ENCODE measurements around the gene TBC1D17. TPM values are rescaled to one million over a fixed set of nuclear protein-coding genes. Genes with fewer than 3 reads are reported as not detected.
"Not testable (repeated sequence)": the region's sequence is repeated elsewhere in the genome, so short reads cannot be mapped to it uniquely, and the experiment has no call there.

The TBC1D17 gene
- total and polyA plus RNA-seq, 2 of the 13 experiments (the other 11 are each of a cell fraction or from before 2014, with no cell fraction given): 9.7 to 16.9 TPM

DNA sequence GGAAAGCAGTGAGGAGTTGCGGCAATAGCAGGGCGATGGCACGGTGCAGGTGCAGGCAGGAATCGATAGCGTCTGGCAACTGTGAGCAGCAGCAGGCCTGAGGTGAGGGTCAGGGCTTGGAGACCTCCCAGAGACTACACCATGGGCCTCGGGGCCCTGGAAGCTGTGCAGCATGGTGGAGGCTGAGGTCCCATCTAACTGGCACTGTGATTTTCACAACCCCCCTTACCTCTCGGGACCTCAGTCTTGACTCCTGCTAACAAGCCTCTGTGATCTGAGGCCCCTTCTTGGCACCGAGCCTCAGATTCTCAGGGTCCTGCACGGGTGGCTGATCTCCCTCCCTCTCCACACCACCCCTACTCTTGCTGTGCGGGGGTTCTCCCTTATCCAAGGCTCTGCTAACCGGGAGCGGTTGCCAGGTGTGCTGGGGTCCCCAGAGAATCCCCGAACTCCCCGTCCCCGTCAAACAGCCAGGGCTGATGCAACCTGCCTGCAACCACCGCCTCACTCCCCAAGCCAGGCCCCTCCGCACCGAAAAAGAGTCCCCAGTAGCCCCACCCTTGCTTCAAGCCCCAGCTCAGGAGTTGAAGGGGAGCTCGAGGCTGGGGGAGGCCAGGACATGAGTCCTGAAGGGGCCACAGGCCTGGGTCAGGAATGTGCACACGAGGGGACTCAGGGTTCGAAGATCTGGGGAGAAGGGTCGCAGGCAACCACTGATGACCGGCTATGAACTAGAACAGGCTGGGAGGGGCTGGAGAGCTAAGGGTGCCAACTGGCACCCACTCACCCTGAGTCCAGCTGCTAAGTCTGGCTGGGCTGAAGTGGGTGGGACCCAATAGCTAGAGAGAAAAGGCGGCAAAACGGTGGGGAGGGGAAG, 46.7 kb downstream of the TBC1D17 start:
- peaks cover 2% of the 10 kb centered on the region; the same call in 1 of the 2 replicates for H4K20me1 ChIP-seq (ENCODE audit: insufficient read depth, low read length)

DNA sequence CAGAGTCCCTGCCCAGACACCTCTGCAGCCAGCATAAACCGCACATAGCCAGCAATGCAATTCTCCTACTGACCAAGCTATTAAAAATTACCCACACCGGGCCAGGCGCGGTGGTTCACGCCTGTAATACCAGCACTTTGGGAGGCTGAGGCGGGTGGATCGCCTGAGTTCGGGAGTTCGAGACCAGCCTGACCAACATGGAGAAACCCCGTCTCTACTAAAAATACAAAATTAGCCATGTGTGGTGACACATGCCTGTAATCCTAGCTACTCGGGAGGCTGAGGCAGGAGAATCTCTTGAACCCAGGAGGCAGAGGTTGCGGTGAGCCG, 47.3 kb downstream of the TBC1D17 start:
- CTCF ChIA-PET (ENCODE audit: low intra/inter-chr PET ratio, low total read pairs); BruUV-seq (replicated peaks); H3K27me3 ChIP-seq (ENCODE audit: control insufficient read depth in 1 of 2, insufficient read depth in 2 of 2, low read length in 2 of 2); intact Hi-C loops (cut with micrococcal nuclease; ENCODE audit: unreplicated experiment); H3K27ac ChIP-seq (ENCODE audit: extremely low read length, insufficient read depth, low read length); ATAC-seq; H3K9me3 ChIP-seq (ENCODE audit: low read length); DNase-seq (ENCODE audit: low spot score); in situ Hi-C loops (cut with HindIII; ENCODE audit: extremely low pct_ligation_motif_present, low pct_unique_long_range_greater_than_20kb); H4K20me1 ChIP-seq (ENCODE audit: insufficient read depth, low read length); H3K4me3 ChIP-seq (replicated peaks in 1 of 3; ENCODE audit: insufficient read depth in 1 of 3, low read depth in 2 of 3, low read length in 3 of 3); POLR2A ChIA-PET; H3K9ac ChIP-seq (ENCODE audit: insufficient read depth, low read depth, low read length); FAIRE-seq; H2AFZ ChIP-seq (ENCODE audit: low read length); H3K4me2 ChIP-seq (ENCODE audit: low read depth, low read length): not testable (repeated sequence)
- Histone ChIP-seq H3K4me1 (ENCODE audit: insufficient read depth, low read length) (peaks cover 26% of the 10 kb centered on the region), H3K79me2 (ENCODE audit: insufficient read depth, low read length) (peaks cover 68% of the 10 kb centered on the region), H3K36me3 (replicated peaks in 1 of 2; ENCODE audit: control insufficient read depth in 1 of 2, insufficient read depth in 2 of 2, low read length in 2 of 2) (peaks cover 14 to 44% of the 10 kb centered on the region in 2 experiments; a peak in 4 of 5 replicates)
- WGBS (ENCODE audit: low lambda C conversion rate): 98% methylated on average over 13 of the region's 13 CpGs

More for the DNA sequence above, 46.7 kb downstream of the TBC1D17 start:
- no peak overlapping the region for H3K27ac ChIP-seq (ENCODE audit: extremely low read length, insufficient read depth, low read length)
- no peak for DNase-seq (ENCODE audit: low spot score)
- no peak for ATAC-seq
- CTCF ChIA-PET (ENCODE audit: low intra/inter-chr PET ratio, low total read pairs): no interaction called here
- POLR2A ChIA-PET: no interaction called here
- no peak overlapping the region for H3K4me3 ChIP-seq (replicated peaks in 1 of 3; ENCODE audit: insufficient read depth in 1 of 3, low read depth in 2 of 3, low read length in 3 of 3)
- H3K9me3 ChIP-seq (ENCODE audit: low read length): no peaks in the 10 kb centered on the region
- H3K9ac ChIP-seq (ENCODE audit: insufficient read depth, low read depth, low read length): no peak overlapping the region
- H3K36me3 ChIP-seq (replicated peaks in 1 of 2; ENCODE audit: control insufficient read depth in 1 of 2, insufficient read depth in 2 of 2, low read length in 2 of 2): peaks cover 14 to 44% of the 10 kb centered on the region in 2 experiments; a peak in 4 of 5 replicates
- no TSS peak for BruUV-seq (replicated peaks)
- TF ChIP-seq, protein P1, sequence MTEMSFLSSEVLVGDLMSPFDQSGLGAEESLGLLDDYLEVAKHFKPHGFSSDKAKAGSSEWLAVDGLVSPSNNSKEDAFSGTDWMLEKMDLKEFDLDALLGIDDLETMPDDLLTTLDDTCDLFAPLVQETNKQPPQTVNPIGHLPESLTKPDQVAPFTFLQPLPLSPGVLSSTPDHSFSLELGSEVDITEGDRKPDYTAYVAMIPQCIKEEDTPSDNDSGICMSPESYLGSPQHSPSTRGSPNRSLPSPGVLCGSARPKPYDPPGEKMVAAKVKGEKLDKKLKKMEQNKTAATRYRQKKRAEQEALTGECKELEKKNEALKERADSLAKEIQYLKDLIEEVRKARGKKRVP (CRISPR knock-in tag; IDR thresholded peaks at IDR 0.05): peak in 1 of 2 experiments; percentile 86; a peak in 2 of 4 replicates
- no peak for TF ChIP-seq NRL (CRISPR knock-in tag; IDR thresholded peaks at IDR 0.05; ENCODE audit: borderline replicate concordance)
- TF ChIP-seq AGO2 (optimal IDR thresholded peaks at IDR 0.05; ENCODE audit: low read depth, low read length): peak; percentile 34
- no peak for TF ChIP-seq ZNF558 (CRISPR knock-in tag; IDR thresholded peaks at IDR 0.05; ENCODE audit: borderline replicate concordance)
- in situ Hi-C loops (cut with HindIII; ENCODE audit: extremely low pct_ligation_motif_present, low pct_unique_long_range_greater_than_20kb) (no loop called here), intact Hi-C loops (cut with micrococcal nuclease; ENCODE audit: unreplicated experiment) (no loop called here)
- H2AFZ ChIP-seq (ENCODE audit: low read length): no peak overlapping the region
- WGBS (ENCODE audit: low lambda C conversion rate): 95% methylated on average over 13 of the region's 25 CpGs
- FAIRE-seq: no peak
- H3K79me2 ChIP-seq (ENCODE audit: insufficient read depth, low read length): peaks cover 74% of the 10 kb centered on the region
- no peak overlapping the region for H3K4me2 ChIP-seq (ENCODE audit: low read depth, low read length)
- no peaks in the 10 kb centered on the region; a peak in 1 of 5 replicates for H3K27me3 ChIP-seq (ENCODE audit: control insufficient read depth in 1 of 2, insufficient read depth in 2 of 2, low read length in 2 of 2)
- H3K4me1 ChIP-seq (ENCODE audit: insufficient read depth, low read length): peaks cover 21% of the 10 kb centered on the region
